Activated CD8-positive, alpha-beta memory T cell treated with anti-CD3 and anti-CD28 coated beads, Interleukin-2, amount 50 U/mL, for 24 hours (primary cell): ENCODE measurements around the gene DOCK10.

Experiments
- DNase-seq: peaks from one replicate; pipeline ENCODE4 v3.0.0-alpha.2; 2020; ENCODE audit errors: extremely low read depth

DOCK10 gene

DNA sequence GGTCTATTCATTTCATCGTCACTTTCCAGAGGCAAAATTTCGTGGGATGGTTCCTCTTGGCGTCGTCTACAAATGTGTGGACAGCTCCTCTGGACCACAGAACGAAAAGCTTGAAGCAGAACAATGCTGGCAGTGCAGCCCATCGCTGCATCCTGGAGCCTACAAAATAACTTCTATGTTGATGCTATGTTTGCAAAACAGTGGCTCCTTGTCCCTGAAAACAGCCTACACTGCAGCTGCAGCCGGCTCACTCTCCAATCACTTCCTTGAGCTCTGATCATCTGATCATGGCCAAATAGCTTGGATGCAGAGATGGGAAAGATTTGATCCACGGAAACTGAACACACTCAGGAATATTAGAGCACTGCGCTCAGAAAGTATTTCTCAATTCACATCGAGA, 60.0 kb downstream of the DOCK10 start:
- no peak for DNase-seq

DNA sequence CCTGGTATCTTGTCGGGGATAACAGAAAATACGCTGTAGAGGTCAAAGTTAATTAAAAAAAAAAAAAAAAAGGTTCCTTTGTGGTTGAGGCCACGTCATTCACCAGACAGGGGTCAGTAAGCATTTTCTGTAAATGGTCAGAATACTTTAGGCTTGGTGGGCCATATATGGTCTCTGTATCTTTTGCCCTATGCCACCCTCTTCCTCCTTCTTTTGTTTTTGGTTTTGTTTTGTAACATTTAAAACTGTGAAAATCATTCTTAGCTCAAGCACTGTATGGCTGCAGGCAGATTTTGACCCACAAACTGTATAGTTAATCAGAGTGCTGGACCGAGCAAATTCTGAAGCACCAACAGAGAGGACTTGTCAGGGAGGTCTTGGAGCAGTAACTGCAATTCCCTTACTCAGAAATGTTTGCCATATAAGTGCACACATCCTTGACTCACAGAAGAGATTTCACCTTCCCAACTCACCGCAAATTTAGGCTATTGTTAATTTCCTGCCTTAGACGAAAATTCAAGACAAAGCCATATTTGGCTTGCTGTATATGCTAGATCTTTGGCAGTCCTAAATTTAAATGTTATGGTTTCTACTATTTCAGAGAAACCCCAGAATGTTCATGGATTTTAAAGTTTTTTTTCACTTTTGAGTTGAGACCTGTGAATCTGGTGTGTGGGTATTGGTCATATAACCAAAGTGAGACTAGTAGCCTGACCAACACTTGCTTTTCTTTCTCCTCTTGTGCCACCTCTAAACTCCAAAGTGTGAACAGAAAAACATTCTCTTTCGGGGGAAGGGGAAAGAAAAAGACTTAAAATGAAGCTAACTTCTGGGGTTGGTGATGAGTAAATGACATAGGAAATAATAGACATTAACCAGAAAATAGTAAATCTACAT, 65.4 kb downstream of the DOCK10 start:
- no peak for DNase-seq

DNA sequence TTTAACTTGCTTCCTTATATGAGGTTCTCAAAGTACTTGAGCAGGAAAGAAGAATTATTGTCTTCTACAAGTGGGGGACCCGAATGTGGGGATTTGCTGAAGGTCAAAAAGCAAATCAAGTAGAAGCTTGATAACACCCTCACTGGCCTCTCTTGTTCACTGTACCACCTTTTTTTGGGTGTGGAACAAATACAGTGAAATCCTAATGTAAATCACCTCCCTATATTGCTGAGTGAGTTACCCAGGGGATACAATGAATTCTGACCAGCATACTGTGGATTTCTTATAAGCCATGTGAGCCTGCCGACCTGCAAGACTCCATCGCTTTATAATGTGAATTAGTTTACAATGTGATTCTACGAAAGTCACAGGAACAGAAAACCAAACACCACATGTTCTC, 66.5 kb downstream of the DOCK10 start:
- no peak for DNase-seq

DNA sequence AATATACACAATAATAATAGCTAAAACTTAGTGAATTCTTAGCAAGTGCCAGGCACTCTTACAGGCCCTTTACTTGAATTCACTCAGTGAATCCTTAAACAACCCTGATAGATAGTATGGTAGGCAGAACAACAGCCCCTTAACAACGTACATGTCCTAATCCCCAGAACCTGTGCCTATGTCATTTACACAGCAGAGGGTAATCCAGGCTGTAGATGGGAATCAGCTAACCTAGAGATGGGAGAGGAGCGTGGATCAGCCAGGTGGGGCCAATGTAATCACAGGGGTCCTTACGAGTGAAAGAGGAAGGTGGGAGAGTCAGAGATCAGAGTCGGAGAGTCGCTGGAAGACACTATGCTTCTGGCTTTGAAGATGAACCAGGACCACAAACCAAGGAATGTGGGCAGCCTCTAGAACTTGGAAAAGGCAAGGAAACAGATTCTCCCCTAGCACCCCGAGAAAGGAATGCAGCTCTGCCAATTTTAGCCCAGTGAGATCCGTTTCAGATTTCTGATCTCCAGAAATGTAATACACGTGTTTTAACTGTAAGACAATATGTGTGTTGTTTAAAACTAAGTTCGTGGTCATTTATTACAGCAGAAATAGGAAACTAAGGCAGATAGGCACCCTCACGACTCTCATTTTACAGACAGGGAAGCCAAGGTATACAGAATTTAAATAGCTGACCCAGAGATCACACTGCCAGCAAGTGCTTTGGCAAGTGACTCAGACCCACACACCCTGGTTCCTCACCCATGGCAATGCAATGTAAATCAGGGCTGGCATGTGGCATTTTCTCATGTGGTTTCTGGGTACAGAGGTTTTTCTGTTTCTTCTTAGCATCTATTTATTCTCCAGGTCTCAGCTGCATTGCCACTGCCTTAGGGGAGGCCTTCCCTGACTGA, 68.9 kb downstream of the DOCK10 start:
- DNase-seq, result no peak

DNA sequence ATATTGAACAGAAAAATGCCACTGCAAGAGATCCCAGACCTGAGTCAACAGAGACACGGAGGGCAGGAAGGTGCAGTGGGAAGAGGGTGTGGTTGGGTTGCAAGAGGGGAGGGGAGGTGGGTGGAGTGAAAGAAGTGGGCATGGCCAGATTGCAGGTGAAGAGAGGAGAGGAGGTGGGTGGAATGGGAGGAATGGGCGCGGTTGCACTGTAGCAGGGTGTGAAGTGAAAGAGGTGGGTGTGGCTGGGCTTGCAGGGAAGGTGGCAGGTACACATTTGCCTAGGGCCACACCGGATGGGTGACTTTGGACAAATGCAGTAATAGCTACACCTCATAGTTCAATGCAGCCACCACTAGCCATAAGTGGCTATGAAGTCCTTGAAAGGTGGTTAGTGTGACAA, 71.1 kb downstream of the DOCK10 start:
- no peak for DNase-seq

DNA sequence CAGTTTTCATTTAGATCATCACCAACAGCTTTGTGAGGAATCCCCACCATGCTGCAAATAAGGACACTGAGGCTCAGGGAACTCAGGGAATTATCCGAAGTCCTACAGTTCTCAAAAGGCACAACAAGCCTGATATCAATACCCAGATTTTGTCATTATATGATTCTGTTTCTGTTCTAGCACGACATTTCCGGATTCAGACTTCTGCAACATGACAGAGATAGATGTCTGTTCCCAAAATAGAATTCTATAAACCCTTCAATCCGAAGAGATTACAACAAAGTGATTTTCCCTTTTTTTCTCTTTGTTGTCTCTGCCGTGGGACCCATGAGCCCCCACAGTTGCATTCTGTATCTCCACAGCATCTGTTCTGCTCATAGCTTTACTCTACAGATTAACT, 72.0 kb downstream of the DOCK10 start:
- DNase-seq, result no peak

DNA sequence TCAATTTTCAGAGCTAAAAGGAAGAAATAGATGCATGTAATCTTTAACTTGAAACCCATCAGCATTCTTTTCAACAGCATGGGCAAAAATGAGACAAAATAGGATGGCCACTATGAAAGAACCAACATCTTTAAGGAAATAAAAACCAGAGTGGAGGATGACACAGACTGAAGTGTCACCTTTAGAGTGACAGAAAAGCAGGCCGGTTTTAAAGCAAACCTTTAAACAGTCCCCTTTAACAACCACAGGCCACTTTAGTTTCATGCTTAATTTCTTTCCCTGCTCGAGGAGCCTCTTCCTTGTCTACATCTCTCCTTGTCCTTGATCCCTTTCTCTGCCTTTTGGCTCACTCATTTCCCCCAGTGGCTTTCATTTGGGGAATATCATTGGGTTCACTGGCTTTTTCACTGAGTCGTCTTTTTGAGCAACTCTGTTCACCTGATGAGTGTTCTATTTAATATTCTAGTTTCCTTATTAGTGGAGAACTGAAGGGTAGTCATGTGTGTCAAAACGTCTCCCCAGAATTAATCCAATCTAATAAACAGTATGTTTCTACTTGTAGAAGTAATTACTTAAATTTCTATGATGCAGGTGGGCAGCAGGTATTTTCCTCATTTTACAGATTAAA, 72.5 kb downstream of the DOCK10 start:
- DNase-seq, result no peak

DNA sequence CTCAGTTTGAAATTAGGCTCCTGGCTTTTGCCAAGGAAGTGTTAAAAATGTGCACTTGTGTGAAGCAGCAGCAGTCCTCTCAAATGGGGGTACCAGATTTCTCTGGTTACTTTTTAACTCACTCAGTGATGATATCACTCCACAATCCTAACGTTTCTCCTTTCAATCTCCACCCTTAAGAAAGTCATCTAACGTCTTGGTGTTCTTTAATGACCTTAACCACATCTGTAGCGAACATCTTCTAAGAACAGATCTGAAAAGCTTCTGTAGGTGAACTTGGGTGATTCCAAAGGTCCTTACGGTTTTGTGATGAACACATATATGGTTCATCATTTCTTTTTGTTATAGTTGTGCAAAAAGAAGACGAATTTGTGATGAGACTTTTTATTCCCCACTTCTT, 73.2 kb downstream of the DOCK10 start:
- DNase-seq, result no peak

DNA sequence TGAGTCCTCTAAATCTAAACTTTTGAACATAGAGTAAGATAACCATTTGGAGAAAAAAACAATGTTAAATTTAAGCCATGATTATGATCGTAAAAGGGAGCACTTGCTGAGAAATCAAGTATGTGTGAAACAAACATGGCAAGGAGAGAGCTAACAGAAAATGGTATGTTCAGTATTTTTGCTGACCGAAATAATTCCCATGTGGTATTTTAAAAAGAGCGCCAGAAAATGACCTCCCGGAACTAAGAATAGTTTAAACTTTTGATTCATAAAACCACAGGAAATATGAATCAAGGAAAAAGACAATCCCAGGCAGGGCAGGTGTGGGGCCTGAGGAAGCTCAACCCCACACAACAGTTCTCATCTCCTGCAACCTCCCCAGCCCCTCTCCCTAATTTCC, 74.2 kb downstream of the DOCK10 start:
- DNase-seq, result no peak

DNA sequence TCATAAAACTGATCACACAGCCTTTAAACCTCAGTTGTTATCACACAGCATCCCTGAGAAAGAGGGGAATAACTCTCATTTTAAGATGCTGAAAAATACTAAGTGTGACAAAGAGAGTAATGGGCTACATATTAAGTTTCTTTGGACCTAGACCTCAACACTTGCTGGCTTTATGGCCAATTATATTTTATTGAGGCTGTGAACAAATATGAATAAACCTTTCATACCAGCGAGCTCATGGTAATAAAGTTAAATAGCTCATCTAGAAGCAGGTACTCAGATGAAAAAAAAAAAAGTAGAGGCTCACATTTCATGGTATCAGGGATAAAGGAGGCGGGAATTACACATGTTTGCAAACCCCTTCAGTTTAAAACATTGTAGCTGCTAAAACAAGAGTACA, 75.7 kb downstream of the DOCK10 start:
- no peak for DNase-seq

DNA sequence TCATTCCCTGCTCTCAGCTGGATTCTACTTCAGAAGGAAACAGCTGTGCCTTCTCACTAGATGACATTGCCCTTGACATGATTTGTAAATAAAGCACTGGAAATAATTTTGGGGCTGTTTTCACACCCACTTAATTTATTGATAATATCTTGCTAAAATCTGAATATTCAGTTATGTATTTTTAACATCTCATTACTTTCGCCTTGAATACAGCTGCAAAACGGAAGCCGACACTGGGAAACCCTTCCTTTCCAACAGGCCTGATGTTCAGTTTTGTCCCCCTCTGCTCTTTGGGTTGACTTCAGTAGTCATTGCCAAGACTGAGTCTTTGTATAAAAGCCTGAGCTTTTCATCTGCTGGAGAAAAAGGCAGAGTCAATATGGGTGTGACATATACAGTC, 82.7 kb downstream of the DOCK10 start:
- DNase-seq, result no peak

DNA sequence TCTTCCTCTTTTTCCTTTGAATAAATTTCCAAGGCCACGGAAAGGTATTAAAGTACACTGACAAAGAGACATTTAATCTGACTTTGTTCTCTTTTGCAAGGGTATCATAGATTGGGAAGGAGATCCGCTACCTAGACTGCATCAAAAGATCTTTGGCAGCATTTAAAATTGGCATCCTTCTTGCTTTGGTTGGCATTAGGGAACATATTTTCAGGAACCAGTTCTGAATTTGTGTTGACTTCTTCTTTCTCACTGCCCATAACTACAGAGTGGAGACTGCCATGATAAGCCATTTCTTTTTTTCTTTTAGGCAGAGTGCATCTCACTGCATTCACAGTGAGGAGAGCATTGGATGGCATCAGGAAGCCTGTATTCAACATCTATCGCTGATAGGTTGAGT, 83.4 kb downstream of the DOCK10 start:
- DNase-seq, result no peak

DNA sequence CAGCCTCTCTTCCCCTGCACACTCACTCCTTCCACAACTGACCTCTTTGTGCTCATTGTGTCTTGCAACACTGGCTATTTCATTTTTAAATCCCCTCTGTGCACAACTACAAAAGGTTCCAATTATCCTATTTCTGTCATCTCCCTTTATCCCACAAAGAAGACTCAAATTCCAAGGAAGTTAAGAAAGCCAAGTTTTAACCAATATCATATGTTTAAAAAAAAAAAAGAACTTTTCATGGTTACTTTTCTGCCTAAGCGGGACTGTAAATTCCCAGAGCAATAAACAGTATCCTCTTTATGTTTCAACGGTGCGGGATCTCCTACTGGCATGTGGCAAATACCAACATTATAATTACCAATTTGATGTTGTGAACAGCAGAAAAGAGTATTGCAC, 83.8 kb downstream of the DOCK10 start:
- DNase-seq, result no peak

DNA sequence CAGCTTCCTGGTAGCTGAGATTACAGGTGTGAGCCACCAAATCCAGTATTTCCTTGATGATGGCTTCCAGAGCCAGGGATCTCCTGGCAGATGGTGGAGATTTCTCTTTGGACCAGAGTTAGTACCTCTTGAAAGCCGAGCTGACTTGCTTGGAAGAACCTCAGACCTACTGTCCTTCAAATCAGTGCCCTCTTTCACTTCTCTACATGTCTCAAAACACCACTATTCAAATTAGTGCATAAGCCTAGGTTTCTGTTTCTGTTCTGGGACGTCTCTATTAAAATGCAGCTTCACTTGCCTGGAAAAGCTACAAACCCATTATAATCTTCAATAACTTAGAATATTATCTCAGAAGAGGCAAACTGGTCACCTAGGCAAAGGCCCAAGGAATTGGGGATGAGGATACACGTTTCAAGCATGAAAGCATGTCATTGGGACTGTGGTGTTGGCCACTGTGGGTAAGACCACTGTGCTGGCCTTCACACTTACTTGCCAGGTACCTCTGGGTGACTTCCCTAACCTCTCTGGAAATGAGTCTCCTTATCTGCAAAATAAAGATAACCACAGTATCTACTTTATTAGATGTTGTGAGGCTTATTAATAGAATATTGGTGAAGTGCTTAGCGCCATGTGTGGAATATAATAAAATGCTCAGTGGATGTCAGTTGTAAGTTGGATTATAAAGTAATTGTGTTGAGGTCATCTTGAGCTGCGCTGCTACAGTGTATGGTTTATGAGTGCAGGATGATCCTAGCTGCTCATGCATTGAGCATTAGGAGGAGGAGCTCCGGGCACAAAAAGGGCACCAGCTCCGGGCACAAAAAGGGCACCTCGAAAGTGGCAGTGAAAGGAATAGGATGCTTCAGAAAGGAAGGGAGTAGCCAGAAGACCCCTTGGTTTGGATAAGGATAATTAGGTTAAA, 84.5 kb downstream of the DOCK10 start:
- DNase-seq, result no peak

DNA sequence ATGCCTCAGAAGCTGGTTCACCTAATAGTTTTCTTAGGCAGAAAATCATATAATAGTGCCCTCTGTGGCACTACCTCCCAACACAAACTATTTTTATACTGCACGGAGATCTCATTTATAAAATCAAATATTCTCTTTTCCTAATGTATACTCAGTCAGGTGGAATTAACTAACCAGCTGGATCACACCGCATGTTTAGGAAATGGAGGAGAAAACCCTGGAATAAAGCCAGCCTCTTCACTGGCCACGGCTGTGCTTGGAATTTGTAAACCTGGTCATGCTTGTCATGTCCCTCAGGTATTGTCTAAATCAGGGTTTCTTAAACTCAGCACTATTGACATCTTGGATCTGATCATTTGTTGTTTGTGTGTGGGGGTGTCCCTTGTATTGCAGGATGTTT, 85.6 kb downstream of the DOCK10 start:
- no peak for DNase-seq

DNA sequence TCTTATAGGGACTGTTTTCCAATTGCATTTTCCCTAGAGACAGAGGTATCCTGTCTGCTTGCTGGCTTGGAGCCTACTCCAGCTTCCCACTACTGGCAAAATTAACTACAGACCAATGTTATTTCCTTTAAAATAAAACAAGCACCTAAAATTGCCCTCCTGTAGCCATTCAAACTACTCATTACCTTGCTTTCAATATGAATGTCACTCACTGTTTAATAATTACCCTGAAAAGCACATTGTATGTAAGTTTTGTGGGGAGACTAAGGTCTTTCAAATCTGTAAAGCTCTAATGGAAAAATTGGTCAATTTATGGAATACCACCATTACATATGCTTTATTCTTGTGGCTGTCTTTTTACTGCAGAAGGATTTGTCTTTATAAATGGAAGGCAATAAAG, 87.3 kb downstream of the DOCK10 start:
- DNase-seq, result no peak

DNA sequence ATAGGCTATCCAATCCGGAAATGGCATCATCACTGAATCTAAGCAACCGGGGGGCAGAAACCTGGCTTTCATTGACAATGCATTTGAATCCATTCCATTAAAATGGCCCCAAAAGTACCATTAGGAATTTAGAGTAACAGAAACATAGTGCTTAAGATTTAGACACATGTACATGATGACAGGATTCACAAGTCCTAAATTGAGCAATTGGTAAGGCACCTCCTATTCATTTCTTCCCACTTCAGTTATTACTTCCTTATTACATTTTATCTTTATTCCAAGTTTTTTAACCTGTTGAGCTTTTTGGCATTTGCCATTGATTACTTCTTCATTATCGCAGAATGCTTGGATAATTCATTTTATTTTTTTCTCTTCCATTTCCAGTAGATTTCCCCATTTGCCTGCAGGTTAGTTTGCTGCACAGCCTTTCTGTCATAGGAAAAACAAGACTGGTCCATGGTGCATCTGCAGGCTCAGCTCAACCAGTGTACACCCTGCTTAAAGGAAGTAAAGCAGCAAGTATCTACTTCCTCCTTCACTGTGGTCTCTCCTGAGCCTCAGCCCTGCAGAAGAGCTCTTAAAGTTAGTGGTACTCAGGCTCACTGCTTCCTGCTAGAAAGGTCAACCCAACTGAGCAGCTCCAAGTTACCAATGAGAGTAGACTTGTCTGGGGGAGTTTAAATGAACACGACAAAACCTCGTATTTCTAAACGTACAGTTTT, 89.2 kb downstream of the DOCK10 start:
- no peak for DNase-seq

DNA sequence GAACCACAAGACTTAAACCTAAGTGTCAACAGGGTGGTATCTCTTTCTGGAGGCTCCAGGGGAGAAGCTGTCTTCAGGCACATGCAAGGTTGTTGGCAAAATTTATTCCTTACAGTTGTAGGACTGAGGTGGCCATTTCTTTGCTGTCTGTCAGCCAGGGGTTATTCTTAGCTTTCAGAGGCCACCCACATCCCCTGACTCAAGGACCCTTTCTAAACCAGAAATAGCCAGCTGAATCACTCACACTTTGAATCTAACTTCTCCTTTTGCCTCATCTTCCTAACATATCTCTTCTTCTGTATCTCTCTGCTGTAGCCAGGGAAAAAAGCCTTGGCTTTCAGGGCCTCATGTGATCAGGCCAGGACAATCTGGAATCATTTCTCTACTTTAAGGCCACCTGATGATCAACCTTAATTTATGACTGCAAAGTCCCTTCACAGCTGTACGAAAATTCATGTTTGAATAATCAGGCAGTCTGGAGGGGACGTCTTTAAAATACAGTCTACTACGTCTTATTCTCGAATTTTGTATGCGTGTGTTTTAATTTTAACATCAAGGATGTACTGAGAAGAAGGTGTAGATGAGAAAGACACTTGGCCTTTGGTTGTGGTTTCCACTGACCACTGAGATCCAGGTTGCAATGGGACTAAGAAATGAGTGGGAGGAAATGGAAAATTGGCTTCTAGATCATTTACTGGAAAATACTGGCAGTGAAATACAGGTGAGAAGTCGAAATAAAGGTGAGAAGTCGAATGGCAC, 90.4 kb downstream of the DOCK10 start:
- DNase-seq, result no peak

DNA sequence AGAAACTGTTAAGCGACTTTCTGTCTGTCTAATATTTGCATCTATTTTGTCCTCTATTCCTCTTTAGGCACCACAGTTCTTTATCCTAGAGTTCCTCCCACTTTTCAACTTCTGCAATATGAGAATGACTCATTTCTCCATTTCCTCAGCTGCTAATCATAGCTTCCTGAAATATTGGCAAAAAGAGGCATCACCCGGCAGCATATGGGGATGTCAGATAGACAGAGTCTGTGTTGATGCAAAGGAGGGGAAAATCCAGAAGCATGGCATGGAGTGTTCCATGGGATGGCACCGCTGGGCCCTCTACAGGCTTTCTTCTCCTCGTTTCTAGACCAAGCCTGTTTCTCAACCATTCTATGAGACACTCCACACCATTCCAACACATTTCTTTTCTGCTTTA, 93.4 kb downstream of the DOCK10 start:
- no peak for DNase-seq

DNA sequence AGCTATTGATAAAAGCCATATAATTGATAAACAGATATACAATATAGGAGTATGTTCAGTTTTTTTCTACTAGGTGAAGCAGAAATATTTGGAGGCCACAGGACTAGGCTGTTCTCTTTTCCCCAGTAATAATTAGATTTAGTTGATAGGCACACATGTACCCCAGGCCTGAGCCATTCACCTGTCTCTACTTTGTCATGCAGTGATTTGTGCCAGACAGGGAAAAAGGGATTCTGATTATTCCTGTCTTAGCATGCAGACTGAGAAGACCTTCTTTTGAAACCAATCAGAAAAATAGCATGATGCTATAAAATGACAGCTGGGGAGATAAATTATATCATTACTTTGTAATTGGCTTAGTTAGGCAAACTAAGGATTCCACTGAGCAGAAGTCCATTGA, 94.3 kb downstream of the DOCK10 start:
- DNase-seq, result no peak
